NCI-H526 (cell line): ENCODE measurements around the gene NFKBIB.
"Not testable (repeated sequence)": the region's sequence is repeated elsewhere in the genome, so short reads cannot be mapped to it uniquely, and the experiment has no call there.

Experiments used
- DNase-seq, 2 experiments: peaks; one replicate each; lab custom pipeline; 2025; lab: John Stamatoyannopoulos, UW

NFKBIB gene

GRCh38 chr19:38875656-38876395 is 23.9 kb upstream of the NFKBIB start:
- no peak for DNase-seq

GRCh38 chr19:38877781-38878574 is 21.8 kb upstream of the NFKBIB start, which contains the start of gene RINL:
RINL (minus strand) TSS chr19:38878275; CDS start chr19:38876742, 1,533 bp downstream.
- peak in 1 of 2 experiments; percentile 45 for DNase-seq

- DNase-seq, result no peak
Measured at GRCh38 chr19:38878575-38879399, 21.0 kb upstream of the NFKBIB start.

- DNase-seq, result no peak
Measured at GRCh38 chr19:38879400-38879751, 20.4 kb upstream of the NFKBIB start.

GRCh38 chr19:38880076-38880881 is 19.5 kb upstream of the NFKBIB start:
- no peak for DNase-seq

- DNase-seq, result no peak
Measured at GRCh38 chr19:38880882-38881609, 18.7 kb upstream of the NFKBIB start.

- no peak for DNase-seq
Measured at GRCh38 chr19:38883286-38883685, 16.5 kb upstream of the NFKBIB start.

- not testable (repeated sequence) for DNase-seq
Measured at GRCh38 chr19:38884691-38885090, 15.1 kb upstream of the NFKBIB start.

- no peak for DNase-seq
Measured at GRCh38 chr19:38888876-38889275, 10.9 kb upstream of the NFKBIB start.

GRCh38 chr19:38889803-38890202 is 10.0 kb upstream of the NFKBIB start:
- DNase-seq, result no peak

GRCh38 chr19:38890686-38891085 is 9.1 kb upstream of the NFKBIB start:
- DNase-seq, result no peak

GRCh38 chr19:38891771-38892170 is 8.0 kb upstream of the NFKBIB start:
- DNase-seq, result no peak

GRCh38 chr19:38892841-38893240 is 6.9 kb upstream of the NFKBIB start:
- no peak for DNase-seq

GRCh38 chr19:38893341-38893771 is 6.4 kb upstream of the NFKBIB start:
- DNase-seq, result no peak

- no peak for DNase-seq
Measured at GRCh38 chr19:38894968-38895367, 4.8 kb upstream of the NFKBIB start.

GRCh38 chr19:38898788-38899446 is 852 bp upstream of the NFKBIB start:
- peak in 1 of 2 experiments; percentile 55 for DNase-seq

- no peak for DNase-seq
Measured at GRCh38 chr19:38900202-38900629, 447 bp downstream of the NFKBIB start.

GRCh38 chr19:38900743-38901190 is 998 bp downstream of the NFKBIB start:
- DNase-seq, result no peak

GRCh38 chr19:38901683-38902082 is 1.9 kb downstream of the NFKBIB start:
- no peak for DNase-seq
